ENCODE data around the gene QPCTL. TPM values are rescaled to one million over a fixed set of nuclear protein-coding genes. Genes with fewer than 3 reads are reported as not detected.
"Not testable (repeated sequence)": the region's sequence is repeated elsewhere in the genome, so short reads cannot be mapped to it uniquely, and the experiment has no call there.

QPCTL gene
- total RNA-seq, 1 donor from 2014 or later = 11.7 TPM

GRCh38 chr19:45676851-45677263 is 15.6 kb upstream of the QPCTL start:
- no peak for DNase-seq (ENCODE audit: low read depth in 2 of 2)

DNA sequence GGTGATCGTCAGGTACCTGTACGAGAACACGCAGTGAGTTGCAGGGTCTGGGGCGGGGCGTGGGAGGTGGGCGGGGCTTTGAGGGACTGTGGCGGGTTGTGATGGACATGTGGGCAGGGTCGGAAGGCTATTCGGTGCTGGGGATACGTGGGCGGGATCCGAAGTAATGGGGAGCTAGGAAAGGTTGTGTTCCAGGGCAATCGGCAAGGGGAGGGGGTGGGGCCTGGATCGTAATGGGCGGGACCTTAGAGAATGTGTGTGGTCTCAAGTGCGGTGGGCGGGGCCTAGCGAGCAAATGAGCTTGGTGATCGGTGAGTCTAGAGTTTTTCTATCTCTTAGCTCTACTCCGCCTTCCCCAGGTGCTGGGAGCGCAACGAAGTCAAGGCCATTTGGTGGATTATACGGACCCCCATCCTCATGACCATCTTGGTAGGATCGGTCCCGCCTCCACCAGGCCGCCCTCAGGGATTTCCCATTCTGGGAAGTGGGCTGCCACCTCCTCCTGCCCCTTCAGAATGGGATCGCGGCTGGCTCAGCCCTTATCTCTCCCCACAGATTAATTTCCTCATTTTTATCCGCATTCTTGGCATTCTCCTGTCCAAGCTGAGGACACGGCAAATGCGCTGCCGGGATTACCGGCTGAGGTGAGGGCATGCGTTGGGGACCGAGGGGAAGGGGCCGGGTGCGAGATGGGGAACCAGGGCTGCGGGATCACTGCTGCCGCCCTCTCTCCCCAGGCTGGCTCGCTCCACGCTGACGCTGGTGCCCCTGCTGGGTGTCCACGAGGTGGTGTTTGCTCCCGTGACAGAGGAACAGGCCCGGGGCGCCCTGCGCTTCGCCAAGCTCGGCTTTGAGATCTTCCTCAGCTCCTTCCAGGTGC is 14.9 kb upstream of the QPCTL start:
- peak; percentile 65 to 86 for DNase-seq (ENCODE audit: low read depth in 2 of 2)

DNA sequence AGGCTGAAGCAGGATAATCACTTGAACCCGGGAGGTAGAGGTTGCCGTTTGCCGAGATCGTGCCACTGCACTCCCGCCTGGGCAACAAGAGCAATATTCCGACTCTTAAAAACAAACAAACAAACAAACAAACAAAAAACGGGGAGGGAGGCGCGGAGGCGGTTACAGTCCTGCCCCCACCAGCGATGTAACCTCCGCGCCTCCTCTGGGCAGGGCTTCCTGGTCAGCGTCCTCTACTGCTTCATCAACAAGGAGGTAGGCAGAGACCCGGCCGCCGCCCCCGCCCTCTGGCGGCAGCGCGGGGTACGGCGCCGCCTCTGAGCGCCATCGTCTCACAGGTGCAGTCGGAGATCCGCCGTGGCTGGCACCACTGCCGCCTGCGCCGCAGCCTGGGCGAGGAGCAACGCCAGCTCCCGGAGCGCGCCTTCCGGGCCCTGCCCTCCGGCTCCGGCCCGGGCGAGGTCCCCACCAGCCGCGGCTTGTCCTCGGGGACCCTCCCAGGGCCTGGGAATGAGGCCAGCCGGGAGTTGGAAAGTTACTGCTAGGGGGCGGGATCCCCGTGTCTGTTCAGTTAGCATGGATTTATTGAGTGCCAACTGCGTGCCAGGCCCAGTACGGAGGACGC is 11.0 kb upstream of the QPCTL start:
- DNase-seq (ENCODE audit: low read depth in 2 of 2) = peak; percentile 56 to 87

DNA sequence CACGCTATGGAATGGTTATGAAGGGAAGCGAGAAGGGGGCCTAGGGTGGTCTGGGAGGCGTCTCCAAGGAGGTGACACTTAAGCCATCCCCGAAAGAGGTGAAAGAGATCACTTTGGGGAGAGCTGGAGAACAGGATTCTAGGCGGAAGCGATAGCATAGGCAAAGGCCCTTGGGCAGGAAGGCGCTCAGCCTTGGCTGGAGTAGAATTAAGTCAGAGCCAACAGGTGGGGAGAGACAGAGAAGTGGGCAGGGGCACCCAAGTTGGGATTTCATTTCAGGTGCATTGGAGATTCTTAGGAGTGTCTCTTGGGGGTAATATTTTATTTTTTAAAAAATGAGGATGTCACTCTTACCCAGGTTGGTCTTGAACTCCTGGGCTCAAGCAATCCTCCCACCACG is 10.3 kb upstream of the QPCTL start:
- no peak for DNase-seq (ENCODE audit: low read depth in 2 of 2)

GRCh38 chr19:45682908-45683307 is 9.6 kb upstream of the QPCTL start:
- no peak for DNase-seq (ENCODE audit: low read depth in 2 of 2)

DNA sequence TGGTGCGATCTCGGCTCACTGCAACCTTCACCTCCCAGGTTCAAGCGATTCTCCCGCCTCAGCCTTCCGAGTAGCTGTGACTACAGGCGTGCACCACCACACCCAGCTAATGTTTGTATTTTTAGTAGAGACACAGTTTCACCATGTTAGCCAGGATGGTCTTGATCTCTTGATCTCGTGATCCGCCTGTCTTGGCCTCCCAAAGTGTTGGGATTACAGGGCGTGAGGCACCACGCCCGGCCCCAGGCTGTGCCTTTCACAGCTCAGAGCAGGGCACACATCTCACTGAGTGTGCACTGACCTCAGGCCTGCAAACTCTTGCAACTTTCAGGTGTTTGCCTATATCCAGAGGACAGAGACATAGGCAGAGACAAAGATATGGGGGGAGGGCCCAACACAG is 7.4 kb upstream of the QPCTL start:
- not testable (repeated sequence) for DNase-seq (ENCODE audit: low read depth in 2 of 2)

DNA sequence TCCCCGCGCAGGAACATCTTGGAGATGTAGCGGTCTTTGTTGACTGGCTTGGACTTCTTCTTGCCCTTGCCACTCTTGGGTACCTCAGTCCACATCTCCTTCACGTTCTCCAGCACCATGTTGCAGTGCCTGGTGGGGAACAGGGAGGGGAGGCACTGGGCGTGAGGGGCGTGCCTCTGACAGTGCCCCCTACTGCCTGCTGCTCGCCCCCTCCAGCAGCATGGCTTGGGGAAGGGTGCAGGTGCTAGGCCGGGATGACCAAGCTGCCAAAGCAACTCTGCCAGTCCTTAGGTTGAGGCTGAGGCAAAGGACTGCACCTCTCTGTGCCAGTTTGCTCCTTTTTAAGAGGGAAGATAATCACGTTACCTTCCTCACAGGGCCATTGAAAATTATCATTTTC is 4.9 kb upstream of the QPCTL start:
- DNase-seq (ENCODE audit: low read depth in 2 of 2) = no peak

- DNase-seq (ENCODE audit: low read depth in 2 of 2) = peak; percentile 93 to 97
Measured at GRCh38 chr19:45691516-45692186, 815 bp upstream of the QPCTL start, which contains the start of gene SNRPD2. SNRPD2 (minus strand) TSS chr19:45691953; CDS start chr19:45691888, 65 bp downstream.

- DNase-seq (ENCODE audit: low read depth in 2 of 2) = peak; percentile 50 to 78
Measured at GRCh38 chr19:45693106-45693788, 781 bp downstream of the QPCTL start.

- DNase-seq (ENCODE audit: low read depth in 2 of 2) = no peak
Measured at GRCh38 chr19:45701676-45702075, 9.2 kb downstream of the QPCTL start.

- no peak for DNase-seq (ENCODE audit: low read depth in 2 of 2)
Measured at GRCh38 chr19:45705115-45705514, 12.6 kb downstream of the QPCTL start.

GRCh38 chr19:45705710-45706415 is 13.4 kb downstream of the QPCTL start:
- DNase-seq (ENCODE audit: low read depth in 2 of 2) = no peak

DNA sequence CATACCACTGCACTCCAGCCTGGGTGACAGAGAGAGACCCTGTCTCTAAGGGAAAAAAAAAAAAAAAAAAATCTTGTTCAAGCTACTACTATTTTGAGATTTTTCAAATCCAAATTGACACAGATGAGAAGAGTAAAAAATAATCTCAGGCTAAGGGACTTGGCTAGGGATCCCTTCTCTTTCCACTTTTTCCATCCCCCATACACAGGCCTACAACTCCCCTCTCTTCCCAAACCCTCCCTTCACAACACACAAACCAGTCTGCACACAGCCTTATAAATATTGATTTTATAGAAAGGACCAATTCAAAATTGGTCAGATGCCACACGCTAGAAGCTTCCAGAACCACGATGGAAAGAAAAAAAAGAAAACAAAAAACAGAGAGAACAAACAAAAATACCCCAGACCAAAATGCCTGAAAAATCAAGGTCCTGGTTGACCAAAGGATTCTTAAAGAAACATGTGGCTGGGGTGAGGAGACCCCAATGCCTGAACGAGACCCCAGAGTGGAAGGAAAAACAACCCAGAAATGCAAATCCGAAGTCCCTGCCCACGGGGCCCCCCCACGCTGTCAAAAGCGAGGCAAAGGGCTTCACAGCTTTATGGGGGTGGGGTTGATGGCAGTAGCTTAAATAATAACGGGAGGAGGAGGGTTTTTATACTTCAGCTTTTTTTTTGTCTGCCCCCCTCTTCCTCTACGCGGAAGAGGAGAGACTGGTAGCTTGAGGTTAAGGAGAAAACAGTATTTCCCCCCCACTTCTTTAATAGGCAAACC is 18.1 kb downstream of the QPCTL start:
- no peak for DNase-seq (ENCODE audit: low read depth in 2 of 2)

DNA sequence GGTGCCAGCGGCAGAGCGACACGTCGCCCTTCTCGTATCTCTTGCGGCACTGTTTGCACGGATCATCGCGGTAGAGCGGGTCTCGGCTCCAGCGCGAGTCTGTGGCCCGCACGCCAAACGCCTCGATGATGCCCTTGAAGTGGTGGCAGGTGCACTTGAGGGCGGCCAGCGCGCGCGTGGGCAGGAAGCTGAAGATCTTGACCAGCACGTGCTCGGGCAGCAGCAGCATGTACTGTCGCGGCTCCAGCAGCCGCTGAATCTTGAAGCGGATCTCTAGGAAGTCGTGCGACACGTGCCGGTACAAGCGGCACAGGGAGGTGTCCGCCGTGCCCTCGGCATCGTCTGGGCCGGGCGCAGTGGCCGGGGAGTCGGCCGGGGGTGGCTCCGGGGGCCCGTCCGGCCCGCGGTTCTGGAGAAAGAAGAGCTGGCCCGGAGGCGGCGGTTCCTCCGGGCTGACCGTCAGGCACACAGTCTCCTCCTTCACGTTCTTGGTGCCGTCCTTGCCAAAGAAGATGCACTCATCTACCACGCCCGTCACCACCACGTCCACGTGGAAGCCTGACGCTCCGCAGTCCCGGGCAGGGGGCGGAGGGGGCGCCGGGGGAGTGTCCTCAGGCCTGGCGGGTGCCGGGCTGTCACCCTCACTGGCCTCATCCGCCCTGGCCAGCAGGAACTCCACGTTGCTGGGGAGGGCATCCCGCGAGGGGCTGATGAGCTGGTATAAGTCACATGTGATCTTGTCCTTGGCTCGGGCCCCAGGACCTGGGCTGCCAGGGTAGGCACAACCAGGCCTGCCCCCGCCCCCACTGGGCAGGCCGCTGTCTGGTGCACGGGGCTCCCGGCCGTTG is 19.6 kb downstream of the QPCTL start:
- DNase-seq (ENCODE audit: low read depth in 2 of 2) = no peak

DNA sequence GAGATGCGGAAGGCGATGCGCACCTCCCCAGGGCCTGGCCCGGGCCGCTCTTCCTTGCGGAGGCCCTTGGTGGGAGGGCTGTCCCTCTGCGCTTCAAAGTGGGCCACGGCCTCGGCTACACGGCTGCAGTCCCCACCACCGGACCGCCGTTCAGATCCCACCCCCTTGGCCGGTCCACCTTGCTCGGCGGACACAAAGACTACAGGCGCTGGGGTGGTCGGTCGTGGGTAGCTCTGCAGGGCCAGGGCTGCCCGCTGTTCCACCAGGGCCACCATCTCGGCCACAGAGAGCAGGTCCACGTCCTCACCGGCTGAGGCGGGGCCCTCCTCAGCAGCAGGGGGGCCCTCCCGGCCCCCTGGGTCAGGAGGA is 20.2 kb downstream of the QPCTL start:
- no peak for DNase-seq (ENCODE audit: low read depth in 2 of 2)

DNA sequence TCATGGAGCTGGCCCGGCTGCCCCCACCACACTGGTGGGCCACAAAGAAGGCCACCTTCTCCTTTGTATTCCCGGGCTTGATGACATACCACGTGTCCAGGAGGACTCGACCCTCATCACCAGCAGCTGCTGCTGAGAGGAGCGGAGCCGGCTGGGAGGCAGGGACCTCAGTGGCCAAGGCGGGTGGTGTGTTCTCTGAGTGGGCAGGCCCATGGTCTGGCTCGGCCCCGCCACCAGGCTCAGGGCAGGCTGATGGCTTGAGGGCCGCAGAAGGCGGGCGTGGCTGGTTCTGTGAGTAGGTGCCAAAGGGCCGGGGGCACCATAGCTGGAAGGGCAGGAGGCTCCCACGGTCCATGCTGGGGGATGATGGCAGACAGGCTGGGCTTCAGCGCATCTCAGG is 20.7 kb downstream of the QPCTL start:
- no peak for DNase-seq (ENCODE audit: low read depth in 2 of 2)

DNA sequence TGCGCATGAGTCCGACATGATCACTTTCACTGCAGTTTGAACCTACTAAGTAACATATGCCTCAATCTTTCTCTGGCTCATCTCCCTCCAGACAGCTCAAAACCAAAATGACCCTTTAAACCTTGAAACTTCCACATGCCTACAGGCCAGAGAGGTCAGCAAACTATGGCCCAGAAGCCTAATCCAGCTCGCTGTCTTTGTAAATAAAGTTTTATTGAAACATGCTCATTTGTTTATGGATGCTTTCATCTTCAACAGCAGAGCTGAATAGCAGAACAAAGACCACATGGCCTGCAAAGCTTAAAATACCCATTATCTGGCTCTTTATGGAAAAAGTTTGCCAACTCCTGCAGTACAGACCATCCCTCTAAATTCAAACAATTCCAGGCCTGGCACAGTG is 22.7 kb downstream of the QPCTL start:
- DNase-seq (ENCODE audit: low read depth in 2 of 2) = no peak

DNA sequence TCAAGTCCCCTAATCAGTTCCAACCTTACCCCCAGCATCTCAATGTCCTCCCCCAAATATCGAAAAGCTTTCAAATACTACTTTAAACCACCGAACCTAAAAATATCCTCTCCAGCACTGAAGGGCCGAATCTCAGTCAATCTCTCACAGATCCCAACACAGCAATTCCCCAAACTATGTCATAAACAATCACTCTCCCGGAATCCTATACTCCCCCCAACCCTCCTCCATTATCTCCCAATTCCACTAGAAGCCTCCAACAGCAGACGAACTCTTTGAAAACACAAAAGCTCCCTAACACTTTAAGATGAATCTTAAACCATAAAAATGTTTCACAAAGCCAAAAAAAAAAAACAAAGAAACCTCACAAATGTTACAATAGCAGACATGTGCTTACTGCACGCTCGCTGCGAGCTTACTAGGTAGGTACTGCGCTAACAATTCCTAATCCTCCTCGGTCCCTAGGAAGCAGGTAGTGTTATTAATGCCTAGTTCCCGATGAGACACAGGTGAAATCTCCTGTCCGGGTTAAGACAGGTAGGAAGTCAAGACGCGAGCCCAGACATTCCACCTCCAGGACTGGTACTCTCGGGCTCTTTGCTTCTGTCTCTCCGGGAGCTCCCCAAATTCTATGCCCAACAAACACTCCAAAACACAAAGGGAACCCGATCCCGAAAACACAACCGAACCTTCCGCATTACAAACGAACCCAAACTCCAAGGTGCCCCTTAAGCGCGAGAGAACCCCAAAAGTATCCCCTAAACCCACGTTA is 24.1 kb downstream of the QPCTL start:
- DNase-seq (ENCODE audit: low read depth in 2 of 2) = peak; percentile 22 to 32

All from dermis microvascular lymphatic vessel endothelial cell (primary cell).